Body of pancreas (tissue), 4 donors: ENCODE measurements around the gene CRACR2A.

ENCODE experiments used
- CTCF ChIP-seq, 7 experiments: fragments of 450-650 bp in 4 of 7; fragments of 200-600 bp in 3 of 7; sonication (generic) in 3 of 7; IDR thresholded peaks; one replicate each; pipeline ENCODE4 v1.5.1; 2016 to 2019; ENCODE audit warnings: antibody characterized with exemption in 7 of 7
- POLR2A ChIP-seq, 3 donors: fragments of 450-650 bp; IDR thresholded peaks; one replicate each; pipeline ENCODE4 v1.6.1; 2016; ENCODE audit warnings: antibody characterized with exemption in 3 of 3, mild to moderate bottlenecking in 2 of 3

GRCh38 chr12:3624273-3624672 is 128.6 kb downstream of the CRACR2A start:
- no peak for TF ChIP-seq CTCF (IDR thresholded peaks at IDR 0.05)
- no peak for TF ChIP-seq POLR2A (IDR thresholded peaks at IDR 0.05)
